Astrocyte of the hippocampus (primary cell): Measurements from ENCODE around the gene SOX1.

Experiments used
- DNase-seq: peaks from one replicate; pipeline ENCODE4 v3.0.0; 2011; ENCODE audit warnings: low read depth, low spot score

Gene SOX1

DNA sequence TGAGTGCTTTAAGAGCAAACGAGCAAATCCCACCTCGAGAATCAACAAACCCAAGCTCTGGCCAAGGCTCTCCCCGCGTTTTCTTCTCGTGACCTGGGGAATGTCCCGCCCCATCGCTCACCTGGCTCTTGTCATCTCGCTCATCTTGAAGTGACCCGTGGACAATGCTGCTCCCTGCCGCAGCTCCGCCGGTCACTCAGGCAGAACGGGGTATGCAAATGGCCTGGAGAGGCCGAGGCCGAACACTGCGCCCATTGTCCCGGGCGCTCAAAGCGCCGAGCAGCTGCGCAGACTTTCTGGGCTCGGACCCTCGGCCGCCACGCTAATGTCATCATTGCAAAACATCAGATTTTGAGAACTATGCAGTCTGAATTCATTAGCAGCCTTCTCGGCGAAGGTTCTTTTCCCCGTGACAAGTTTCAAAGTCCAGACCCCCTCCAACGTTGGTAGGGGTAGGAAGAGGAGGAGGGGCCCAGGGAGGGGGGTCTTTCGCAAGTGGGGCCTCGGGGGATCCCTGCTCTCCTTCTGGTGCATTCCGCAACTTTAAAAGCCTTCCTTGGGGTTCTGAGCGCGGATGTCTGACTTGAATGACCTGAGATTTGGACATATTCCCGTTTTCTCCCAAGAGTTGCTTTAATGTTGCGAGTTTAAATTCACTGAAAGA lies 39.7 kb downstream of the SOX1 start:
- no peak for DNase-seq

DNA sequence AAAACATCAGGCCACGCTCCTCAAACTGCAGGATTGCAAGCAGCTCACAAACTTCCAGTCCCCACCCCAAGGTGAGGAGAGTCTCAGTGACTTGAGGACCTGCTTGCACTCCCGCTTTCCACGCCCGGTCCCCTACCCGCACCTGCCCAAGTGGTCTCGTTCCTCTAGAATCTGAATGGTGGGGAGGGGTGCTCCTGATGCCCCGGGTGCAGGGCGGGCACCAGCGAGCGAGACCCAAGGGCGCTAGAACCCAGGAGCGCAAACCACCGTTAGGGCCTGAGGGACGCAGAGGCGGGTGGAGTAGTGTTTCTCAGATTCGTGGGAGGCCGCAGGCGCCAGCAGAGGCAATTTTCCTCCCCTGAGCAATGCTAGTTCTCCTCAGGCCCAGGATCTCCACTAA lies 40.3 kb downstream of the SOX1 start:
- DNase-seq = no peak

DNA sequence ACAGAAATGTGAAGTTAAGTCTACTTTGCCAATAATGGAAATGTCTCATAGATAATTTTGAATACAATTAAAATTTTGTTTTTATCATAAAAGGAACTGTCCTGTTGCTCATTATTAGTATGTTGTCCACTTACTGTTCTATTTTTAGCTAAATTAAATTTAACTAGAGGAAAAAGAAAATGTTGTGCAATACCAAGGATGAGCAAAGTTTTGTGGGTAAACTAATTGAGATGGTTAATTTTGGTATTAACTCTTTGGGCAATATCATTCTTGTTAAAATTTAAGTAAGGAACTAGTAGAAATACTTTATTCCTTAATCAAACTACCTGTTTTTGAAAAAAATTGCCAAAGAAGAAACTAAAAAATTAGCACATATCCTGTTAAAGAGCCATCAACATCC lies 43.5 kb downstream of the SOX1 start:
- DNase-seq = no peak

DNA sequence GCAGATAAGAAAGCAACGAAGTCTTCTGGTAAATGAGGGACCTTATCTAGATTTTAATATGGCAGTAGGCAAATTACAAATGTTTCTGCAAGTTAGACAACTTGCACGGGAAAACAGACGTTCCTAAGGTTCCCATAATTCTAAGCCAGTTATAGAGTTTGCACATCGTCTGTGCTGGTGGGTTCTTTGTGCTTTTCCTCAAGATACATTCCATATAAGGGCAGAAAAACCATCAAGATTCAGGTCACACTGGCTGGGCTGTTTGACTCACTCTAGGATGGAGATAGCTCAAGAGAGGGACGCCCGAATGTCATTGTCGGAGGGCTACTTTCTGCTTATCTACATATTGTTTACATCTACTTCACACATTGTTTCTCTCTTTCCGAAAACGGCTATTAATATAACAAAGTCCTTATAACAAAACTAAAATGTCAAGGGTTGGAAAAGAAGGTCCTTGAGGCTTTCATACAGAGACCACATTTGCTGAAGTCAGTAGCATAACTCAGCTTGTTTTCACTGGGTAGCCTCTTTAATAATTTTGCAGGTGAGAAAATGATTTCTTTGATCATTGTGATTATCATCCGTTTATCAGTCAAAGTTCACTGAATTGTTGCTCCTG lies 44.4 kb downstream of the SOX1 start:
- no peak for DNase-seq

DNA sequence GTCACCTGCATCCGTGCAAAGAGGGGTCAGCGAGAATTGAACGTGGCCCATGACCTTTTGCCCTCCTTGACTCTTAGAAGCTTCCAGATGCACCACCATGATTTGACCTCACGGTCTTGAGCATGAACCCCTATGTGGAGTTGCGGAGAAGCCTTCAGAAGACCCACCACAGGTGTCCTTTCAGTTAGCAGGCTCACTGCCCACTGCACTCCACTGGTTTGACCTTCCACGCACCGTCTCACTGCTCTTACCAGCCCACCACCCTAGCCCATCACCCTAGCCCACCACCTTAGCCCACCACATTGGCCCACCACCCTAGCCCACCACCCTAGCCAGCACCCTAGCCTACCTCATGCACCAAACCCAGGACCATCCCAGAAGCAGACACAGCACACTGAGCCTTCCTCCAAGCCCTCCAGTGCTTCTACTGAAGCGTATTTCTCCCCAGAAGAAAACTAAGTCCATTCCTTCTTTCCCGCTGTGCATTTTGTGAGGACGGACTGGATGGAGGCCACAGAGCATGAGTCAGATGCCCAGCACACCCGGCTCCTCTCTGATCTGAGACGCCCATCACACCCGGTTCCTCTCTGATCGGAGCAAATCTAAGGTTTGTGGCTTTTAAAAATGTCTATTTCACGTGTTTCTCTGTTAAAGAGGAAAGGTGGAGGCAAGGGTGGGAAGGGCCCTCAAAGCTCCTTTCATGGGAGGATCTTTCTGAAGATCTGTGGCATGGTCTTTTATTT lies 45.8 kb downstream of the SOX1 start:
- DNase-seq = no peak

DNA sequence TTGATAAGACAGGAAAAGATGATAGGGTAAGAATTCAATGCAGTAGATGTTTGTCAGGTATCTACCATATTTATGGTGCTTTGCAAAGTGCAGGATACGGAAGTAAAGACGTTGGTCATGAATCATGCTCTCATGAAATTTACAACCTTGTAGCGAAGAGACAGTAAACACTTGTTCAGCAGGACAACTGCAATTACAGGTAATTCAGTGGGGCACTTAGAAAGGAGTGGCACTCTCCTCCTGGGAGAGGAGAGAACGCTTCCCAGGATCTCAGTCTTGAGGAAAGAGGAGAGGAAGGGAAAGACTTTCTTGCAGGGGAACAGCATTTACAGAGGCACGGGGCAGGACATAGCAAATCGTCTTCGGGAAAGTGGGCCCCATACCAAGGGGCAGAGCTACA lies 46.4 kb downstream of the SOX1 start:
- DNase-seq = no peak

DNA sequence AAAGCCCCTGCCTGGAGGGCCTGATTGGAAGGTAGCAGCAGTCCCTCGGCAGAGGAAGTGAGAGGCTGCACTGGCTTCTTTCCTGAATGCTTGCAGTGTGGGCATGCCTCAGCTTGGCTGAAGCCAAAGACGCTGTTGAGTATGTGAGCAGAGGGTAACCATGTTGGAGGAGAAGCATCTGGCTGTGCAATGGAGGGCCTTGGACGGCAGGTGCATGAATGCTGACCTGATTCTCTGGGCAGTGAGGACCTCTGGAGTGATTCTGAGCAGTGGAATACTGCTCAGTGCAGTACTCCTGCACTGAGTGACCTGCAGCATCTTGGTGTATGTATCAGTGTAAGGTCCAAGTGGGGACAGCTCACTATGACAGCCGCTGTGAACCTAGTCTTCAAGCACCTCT lies 46.9 kb downstream of the SOX1 start:
- no peak for DNase-seq

DNA sequence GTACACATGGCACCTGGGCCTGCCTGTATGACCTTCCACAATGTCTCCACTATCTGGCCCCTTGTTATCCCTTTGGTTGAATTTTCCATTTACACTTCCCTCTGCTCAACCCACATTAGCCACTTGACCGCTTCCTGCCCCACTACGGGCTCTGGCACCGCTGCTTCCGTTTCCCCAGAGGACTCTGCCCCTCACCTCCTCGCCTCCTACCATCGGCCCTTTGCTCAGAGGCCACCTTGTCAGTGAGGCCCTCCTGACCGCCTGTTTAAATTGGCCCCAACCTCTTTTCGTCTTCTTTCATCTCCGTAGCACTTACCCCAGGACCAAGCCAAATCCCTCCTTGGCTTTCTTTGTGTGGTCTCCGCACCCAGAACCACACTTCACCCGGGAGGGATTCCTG lies 47.4 kb downstream of the SOX1 start:
- DNase-seq = no peak

DNA sequence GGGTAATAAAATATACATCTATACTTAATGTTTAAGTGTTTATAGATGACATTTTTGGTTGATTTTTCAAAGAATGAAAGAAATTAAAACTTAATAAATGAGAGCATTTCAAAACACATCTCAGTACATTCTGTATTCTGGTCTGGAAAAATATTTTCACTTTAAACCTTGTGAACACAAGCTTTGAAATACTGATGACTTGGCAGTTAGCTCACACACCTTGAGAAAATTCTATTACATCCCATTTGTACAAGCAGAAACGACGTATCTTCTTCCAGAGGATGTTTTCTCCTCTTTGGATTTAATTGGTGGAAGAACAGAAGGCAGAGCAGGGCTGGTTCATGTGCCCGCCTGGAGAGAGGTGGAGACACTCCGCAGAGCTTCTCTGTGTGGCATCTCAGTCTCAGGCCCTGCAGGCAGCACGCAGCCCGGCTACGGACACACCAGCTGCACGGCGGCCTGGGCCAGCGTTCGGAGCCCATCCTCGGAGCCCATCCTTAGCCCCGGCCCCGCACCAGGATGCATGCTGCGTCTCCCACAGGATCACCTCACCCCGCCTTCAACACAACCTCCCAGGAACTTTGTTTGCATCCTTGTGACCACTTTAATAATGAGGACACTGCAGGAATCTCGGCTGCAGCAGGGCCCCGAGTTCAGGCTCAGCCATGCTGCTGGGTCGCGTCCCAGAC lies 48.6 kb downstream of the SOX1 start:
- no peak for DNase-seq

DNA sequence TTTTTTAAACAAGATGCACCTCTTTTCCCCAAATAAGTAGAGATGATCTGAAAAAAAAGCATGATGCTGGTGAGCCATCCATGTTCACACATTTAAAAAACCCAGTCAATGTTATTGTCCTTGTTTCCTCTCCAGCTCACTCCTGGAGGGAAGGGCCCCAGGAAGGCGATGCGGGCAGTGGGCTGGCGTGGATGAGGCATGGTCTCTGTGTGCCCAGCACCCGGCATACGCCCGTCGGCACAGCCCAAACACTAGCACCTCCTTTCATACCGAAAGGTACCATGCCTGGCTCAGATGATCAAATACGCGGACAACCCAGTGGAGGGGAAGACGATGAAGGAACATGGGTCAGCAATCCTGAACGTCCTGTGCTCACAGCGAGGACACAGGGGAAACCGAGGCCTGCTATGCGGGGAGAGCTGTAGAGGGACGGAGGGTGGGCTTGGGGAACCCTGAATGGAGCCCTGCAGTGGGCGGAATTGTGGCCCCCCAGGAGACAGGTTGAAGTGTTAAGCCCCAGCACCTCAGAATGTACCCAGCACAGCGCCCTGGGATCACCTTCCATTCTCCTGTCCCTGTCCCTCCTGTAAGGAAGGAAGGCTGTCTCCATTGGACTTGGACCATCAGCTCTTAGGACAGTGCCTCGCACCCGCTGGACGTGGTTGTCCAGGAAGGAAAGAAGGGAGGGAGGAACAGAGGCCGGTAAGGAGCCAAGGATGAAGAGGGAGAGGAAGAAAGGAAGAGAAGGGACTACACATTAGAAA lies 49.4 kb downstream of the SOX1 start:
- no peak for DNase-seq

DNA sequence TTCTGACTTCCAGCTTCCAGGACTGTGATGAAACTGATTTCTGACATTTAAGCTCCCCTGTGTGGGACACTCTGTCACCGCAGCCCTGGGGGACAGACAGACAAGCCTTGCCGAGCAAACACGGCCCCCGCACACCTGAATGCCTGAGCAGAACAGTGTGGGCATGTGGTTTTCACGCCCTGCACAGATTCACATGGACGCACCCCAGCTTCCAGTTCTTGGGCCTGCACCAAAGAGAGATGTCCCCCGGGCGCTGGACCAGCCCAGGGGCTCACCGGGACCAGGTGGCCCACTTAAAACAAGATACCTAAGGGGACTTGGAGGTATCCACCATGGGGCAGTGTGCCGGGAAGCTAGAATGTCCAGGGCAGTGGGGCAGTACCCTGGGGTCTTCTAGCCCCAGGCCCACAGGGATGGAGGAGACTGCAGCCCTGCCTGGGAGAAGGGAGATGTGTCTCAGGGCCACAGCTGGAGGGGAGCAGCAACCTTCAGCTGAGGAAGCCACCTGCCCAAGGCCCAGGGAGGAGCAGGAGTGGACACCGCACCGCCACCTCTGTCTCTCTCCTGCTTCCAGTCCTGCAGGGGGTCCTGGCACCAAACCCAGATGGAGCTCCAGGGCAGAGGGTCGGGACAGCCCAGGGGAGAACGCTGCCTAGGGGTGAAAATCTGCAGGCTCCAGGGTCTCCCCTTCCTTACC lies 50.5 kb downstream of the SOX1 start:
- DNase-seq = no peak

DNA sequence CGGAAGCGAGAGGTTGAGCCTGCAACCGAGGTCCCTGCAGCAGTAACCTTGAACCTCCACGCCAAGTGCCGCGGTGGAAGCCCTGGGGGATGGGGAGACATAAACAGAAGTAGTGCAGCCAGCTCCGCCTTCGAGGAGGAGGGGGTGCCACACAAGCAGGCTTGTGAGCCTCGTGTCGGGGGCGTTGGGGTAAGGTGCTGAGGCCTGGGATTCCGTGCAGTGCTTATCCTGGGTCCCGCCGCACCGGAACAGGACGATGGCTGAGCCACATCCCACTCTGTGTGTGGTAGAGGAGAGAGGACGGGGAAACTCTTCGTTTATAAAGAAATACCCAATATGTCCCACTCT lies 51.0 kb downstream of the SOX1 start:
- DNase-seq = no peak

DNA sequence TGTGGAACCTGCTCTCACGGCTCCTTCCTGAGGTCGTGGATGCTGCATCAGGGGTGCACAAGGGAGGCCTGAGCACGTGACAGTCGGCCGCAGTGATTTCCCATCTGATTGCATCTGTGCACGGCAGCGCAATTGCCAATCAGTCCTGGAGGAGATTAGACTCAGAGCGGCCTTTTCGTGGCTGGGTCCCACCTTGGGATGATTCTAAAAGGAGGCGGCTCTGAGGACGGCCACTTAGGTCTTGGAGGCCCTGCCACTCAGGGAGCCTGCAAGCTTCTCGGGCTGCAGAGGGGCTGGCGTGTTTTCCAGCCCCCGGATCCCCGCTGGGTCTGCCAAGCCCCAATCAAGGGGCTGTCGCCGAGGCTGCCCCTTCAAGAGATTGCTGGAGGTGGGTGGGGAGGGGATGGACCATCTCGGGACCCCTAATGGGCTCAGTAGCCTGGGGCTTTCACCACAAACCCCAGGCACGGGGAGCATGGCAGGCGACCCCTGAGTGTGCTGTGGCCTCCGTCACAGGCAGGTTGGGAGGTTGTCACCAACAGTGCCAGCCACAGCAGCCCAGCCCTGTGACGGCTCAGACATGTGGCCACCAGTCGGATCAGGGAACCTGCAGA lies 51.6 kb downstream of the SOX1 start:
- no peak for DNase-seq

DNA sequence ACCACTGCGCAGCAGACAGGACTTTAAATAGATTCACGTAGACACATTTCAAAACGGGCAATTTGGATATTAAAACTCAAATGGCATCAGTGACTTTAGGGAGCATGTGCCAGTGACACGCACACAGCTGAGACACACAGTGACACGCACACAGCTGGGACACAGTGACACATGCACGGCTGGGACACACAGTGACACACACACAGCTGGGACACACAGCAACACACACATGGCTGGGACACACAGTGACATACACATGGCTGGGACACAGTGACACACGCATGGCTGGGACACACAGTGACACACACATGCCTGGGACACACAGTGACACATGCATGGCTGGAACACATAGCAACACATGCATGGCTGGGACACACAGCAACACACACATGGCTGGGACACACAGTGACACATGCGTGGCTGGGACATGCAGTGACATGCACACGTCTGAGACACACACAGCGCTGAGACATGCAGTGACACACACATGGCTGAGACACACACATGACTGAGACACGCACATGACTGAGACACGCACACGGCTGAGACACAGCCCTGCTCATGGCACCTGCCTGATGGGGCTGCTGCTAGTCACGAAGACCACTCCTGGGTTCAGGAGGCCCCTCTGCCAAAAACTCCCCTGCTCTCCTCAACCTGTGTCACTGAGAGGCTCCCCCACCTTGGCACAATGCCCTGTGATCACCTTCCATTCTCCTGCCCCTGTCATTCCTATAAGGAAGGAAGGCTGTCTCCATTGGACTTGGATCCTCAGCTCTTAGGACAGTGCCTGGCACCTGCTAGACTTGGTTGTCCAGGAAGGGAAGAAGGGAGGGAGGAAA lies 52.5 kb downstream of the SOX1 start:
- DNase-seq = no peak

DNA sequence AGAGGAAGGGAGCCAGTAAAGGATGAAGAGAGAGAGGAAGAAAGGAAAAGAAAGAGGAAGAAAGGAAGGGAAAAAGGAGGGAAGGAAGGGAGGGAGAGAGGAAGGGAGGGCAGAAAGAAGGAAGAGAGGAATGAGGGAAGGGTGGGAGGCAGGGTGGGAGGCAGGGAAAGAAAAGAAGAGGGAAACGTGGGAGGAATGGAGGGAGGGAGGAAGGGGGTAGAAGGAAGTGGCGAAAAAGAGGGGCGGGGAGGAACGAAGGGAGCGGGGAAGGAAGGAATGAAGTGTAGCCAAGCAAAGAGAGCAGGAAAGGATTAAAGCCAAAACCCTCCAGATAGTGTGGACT lies 53.1 kb downstream of the SOX1 start:
- DNase-seq = no peak
